OCI-LY7 (cell line): Measurements from ENCODE around the gene MKKS. TPM values are rescaled to one million over a fixed set of nuclear protein-coding genes. Genes with fewer than 3 reads are reported as not detected.

ENCODE experiments used
- BruUV-seq: library from RNA; stranded (reverse); fragments of 400-500 nt; replicated peaks from 2 replicates; lab custom pipeline; 2021; lab: Mats Ljungman, UMichigan
- CTCF ChIA-PET: fragments of 300-600 bp; sonication (Branson Sonifier 250); formaldehyde crosslinking; loops from one replicate; lab custom pipeline; 2022; ENCODE audit warnings: antibody characterized with exemption; ENCODE audit not compliant: unreplicated experiment; lab: Charles Lee
- POLR2A ChIA-PET: fragments of 300-600 bp; sonication (Branson Sonifier 250); formaldehyde crosslinking; loops from one replicate; lab custom pipeline; 2022; ENCODE audit warnings: antibody characterized with exemption; lab: Charles Lee
- DNase-seq: peaks from one replicate; pipeline ENCODE4 v3.0.0-alpha.2; 2015; ENCODE audit warnings: low spot score
- H2AFZ ChIP-seq: fragments of 200-600 bp; sonication (generic), shearing (Covaris generic); 2 replicates; pipeline ENCODE4 v1.6.1; 2014; ENCODE audit warnings: mild to moderate bottlenecking, antibody characterized with exemption, low read length, moderate library complexity
- H3K27ac ChIP-seq: fragments of 200-600 bp; sonication (generic); 2 replicates; pipeline ENCODE4 v1.5.1; 2014; ENCODE audit warnings: mixed run types, low read depth, mild to moderate bottlenecking, moderate library complexity, low read length, inconsistent platforms; ENCODE audit not compliant: poor library complexity, severe bottlenecking
- H3K36me3 ChIP-seq: fragments of 200-600 bp; sonication (generic); 2 replicates; pipeline ENCODE4 v1.6.1; 2014; ENCODE audit warnings: mild to moderate bottlenecking, antibody characterized with exemption, low read length, moderate library complexity, mixed read lengths; ENCODE audit not compliant: insufficient read depth
- H3K4me1 ChIP-seq: fragments of 200-600 bp; sonication (generic); 2 replicates; pipeline ENCODE4 v1.5.1; 2014; ENCODE audit warnings: mild to moderate bottlenecking, low read length; ENCODE audit not compliant: insufficient read depth, poor library complexity, severe bottlenecking
- H3K4me2 ChIP-seq: fragments of 200-600 bp; sonication (generic); 2 replicates; pipeline ENCODE4 v1.6.1; 2014; ENCODE audit warnings: mild to moderate bottlenecking, low read length
- H3K4me3 ChIP-seq: fragments of 200-600 bp; sonication (generic); 2 replicates; pipeline ENCODE4 v1.5.1; 2014; ENCODE audit warnings: mild to moderate bottlenecking, low read depth, low read length; ENCODE audit not compliant: poor library complexity, severe bottlenecking
- H3K79me2 ChIP-seq: fragments of 200-600 bp; sonication (generic); 2 replicates; pipeline ENCODE4 v1.6.1; 2016; ENCODE audit warnings: low read depth, mild to moderate bottlenecking, low read length, moderate library complexity, mixed read lengths; ENCODE audit not compliant: insufficient read depth
- H3K9me2 ChIP-seq: fragments of 200-600 bp; sonication (generic); 2 replicates; pipeline ENCODE4 v1.6.1; 2016; ENCODE audit warnings: mild to moderate bottlenecking, low read length, mixed read lengths; ENCODE audit not compliant: insufficient read depth
- H3K9me3 ChIP-seq: fragments of 200-600 bp; sonication (generic); 2 replicates; pipeline ENCODE4 v1.6.1; 2014; ENCODE audit warnings: mild to moderate bottlenecking, mixed run types, low read length, mixed read lengths
- H4K20me1 ChIP-seq: fragments of 200-600 bp; sonication (generic); 2 replicates; pipeline ENCODE4 v1.6.1; 2014; ENCODE audit warnings: mild to moderate bottlenecking, antibody characterized with exemption, low read length, moderate library complexity, mixed read lengths; ENCODE audit not compliant: insufficient read depth
- CTCF ChIP-seq: fragments of 200-600 bp; sonication (generic); conservative IDR thresholded peaks from 2 replicates; pipeline ENCODE4 v1.5.1; 2014; ENCODE audit warnings: mild to moderate bottlenecking, antibody characterized with exemption, low read length, moderate library complexity, mixed read lengths
- EZH2phosphoT487 ChIP-seq: fragments of 200-600 bp; sonication (generic); IDR thresholded peaks from 2 replicates; pipeline ENCODE4 v1.6.1; 2018; ENCODE audit warnings: low read depth, borderline replicate concordance, mild to moderate bottlenecking, mixed run types, antibody characterized with exemption, low read length, moderate library complexity, mixed read lengths
- intact Hi-C: fragments of 100-400 bp; cut with micrococcal nuclease; formaldehyde crosslinking; loops from one replicate; pipeline ENCODE4 v1.10.0; 2022; ENCODE audit not compliant: unreplicated experiment
- total RNA-seq, 2 experiments: library from RNA; depleted of rRNA in 1 of 2; stranded (reverse); fragments of >200 nt in 1 of 2; shearing (Covaris generic) in 1 of 2; gene quantifications; 2 replicates each; pipeline ENCODE4 v1.2.3, GENCODE V29; 2014 to 2022

MKKS gene
- total RNA-seq, 2 experiments from 2014 or later: 1.0 to 5.6 TPM

GRCh38 chr20:10368702-10369041 lies 65.3 kb downstream of the MKKS start:
- Histone ChIP-seq H3K9me2 (no peaks in the 10 kb centered on the region), H3K27ac (no peak overlapping the region), H4K20me1 (no peaks in the 10 kb centered on the region), H2AFZ (no peak overlapping the region), H3K4me3 (no peak overlapping the region), H3K4me1 (no peaks in the 10 kb centered on the region), H3K36me3 (no peaks in the 10 kb centered on the region), H3K79me2 (no peaks in the 10 kb centered on the region), H3K4me2 (no peak overlapping the region), H3K9me3 (no peaks in the 10 kb centered on the region)
- intact Hi-C loops: no loop called here
- POLR2A ChIA-PET: no interaction called here
- CTCF ChIA-PET: no interaction called here
- TF ChIP-seq EZH2phosphoT487 (no peak), CTCF (no peak)
- no peak for DNase-seq
- BruUV-seq: no TSS peak

GRCh38 chr20:10367943-10368701 lies 65.9 kb downstream of the MKKS start:
- H3K4me1 ChIP-seq: no peaks in the 10 kb centered on the region
- no peak for TF ChIP-seq EZH2phosphoT487
- TF ChIP-seq CTCF: no peak
- H3K79me2 ChIP-seq: no peaks in the 10 kb centered on the region
- ChIA-PET CTCF (no interaction called here), POLR2A (interaction anchor here (0.5 to 0.6 kb wide), 2 partner anchors 28 to 534 kb away, joined by 3 read pairs; no protein-coding TSS in a partner anchor)
- no peak overlapping the region for H3K27ac ChIP-seq
- no peak for DNase-seq
- H2AFZ ChIP-seq: no peak overlapping the region
- H3K9me2 ChIP-seq: no peaks in the 10 kb centered on the region
- intact Hi-C loops: no loop called here
- no peak overlapping the region for H3K4me3 ChIP-seq
- no peaks in the 10 kb centered on the region for H3K36me3 ChIP-seq
- H4K20me1 ChIP-seq: no peaks in the 10 kb centered on the region
- no peaks in the 10 kb centered on the region for H3K9me3 ChIP-seq
- no TSS peak for BruUV-seq
- H3K4me2 ChIP-seq: no peak overlapping the region

- no peak overlapping the region for H2AFZ ChIP-seq
- H3K4me1 ChIP-seq: no peaks in the 10 kb centered on the region
- H3K79me2 ChIP-seq: no peaks in the 10 kb centered on the region
- H3K36me3 ChIP-seq: no peaks in the 10 kb centered on the region
- intact Hi-C loops: no loop called here
- no peak for TF ChIP-seq CTCF
- TF ChIP-seq EZH2phosphoT487: no peak
- no peaks in the 10 kb centered on the region for H3K9me2 ChIP-seq
- ChIA-PET POLR2A (interaction anchor here (0.5 to 0.6 kb wide), 2 partner anchors 27 to 535 kb away, joined by 3 read pairs; no protein-coding TSS in a partner anchor), CTCF (no interaction called here)
- no TSS peak for BruUV-seq
- H4K20me1 ChIP-seq: no peaks in the 10 kb centered on the region
- H3K27ac ChIP-seq: no peak overlapping the region
- no peak for DNase-seq
- no peaks in the 10 kb centered on the region for H3K9me3 ChIP-seq
- H3K4me3 ChIP-seq: no peak overlapping the region
- H3K4me2 ChIP-seq: no peak overlapping the region
These were observed 66.4 kb downstream of the MKKS start for GRCh38 chr20:10367693-10367942.
